GM12801 (cell line): ENCODE data around the gene RARB.

Source experiments
- TF ChIP-seq, protein P1 (sequence below): IDR thresholded peaks from one replicate; pipeline ENCODE4 v1.5.1; 2011; ENCODE audit warnings: control low read depth; ENCODE audit not compliant: insufficient read length; ENCODE audit errors: extremely low read depth

RARB gene

DNA sequence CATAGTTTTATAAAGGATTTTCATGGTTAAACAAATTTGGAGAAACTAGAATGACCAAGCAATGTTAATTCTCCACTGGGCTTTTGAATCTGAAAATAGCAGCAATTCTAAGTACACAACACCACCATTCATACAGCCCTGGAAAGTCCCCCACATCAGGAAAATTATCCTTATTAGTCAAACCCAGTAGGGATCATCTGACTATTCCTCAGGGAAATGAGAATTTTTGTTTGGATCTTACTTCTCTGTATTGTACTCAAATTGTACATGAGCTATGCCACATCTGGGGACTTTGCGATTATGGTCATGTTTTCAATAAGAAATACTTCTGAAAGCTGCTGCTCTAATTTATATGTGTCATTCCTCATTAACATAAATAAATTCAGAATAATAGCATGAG, 46.0 kb downstream of the RARB start:
- TF ChIP-seq, protein P1, sequence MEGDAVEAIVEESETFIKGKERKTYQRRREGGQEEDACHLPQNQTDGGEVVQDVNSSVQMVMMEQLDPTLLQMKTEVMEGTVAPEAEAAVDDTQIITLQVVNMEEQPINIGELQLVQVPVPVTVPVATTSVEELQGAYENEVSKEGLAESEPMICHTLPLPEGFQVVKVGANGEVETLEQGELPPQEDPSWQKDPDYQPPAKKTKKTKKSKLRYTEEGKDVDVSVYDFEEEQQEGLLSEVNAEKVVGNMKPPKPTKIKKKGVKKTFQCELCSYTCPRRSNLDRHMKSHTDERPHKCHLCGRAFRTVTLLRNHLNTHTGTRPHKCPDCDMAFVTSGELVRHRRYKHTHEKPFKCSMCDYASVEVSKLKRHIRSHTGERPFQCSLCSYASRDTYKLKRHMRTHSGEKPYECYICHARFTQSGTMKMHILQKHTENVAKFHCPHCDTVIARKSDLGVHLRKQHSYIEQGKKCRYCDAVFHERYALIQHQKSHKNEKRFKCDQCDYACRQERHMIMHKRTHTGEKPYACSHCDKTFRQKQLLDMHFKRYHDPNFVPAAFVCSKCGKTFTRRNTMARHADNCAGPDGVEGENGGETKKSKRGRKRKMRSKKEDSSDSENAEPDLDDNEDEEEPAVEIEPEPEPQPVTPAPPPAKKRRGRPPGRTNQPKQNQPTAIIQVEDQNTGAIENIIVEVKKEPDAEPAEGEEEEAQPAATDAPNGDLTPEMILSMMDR = no peak

DNA sequence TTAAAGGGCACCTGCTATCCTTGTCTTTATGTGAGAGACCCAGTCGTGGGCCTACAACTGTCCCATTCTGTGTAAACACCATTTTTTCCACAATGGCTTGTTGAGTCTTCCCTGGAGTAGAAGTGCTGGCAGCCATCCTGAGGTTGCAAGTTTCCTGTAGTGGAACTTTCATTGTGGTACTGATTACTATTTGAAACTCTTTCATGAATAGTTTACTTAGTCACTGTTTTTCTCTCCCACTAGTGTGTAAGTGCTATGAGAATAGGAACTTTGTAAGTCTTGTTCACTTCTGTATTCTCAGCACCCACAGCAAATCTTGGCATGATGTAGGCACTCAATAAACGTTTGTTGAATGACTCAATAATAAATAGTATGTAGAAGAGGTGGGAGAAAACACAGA, 48.6 kb downstream of the RARB start:
- TF ChIP-seq, protein P1 = no peak

DNA sequence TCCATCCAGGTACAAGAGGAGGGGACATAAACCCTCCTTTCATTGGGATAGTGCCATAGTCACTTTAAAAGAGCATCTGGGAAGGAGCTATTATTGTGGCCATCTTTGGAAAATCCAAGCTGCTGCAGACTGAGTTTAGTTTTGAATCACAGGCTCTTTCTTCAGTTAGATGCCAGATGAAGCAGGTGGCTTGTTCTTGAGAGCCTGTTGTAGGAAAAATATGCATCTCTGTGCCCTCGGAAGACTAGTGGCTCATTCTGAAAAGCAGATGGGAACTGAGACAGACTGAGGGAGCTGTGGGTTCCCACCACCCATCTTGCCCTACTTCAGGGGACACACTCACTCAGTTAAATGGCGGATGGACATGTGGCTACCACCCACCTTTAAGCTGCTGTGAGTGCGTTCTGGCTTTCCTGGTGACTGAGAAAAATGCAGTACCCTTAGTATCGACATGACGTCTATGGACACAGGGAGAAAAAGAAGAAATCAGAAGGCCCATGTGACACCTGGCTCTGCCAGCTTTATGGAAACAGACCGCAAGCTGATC, 50.2 kb downstream of the RARB start:
- TF ChIP-seq, protein P1 = no peak

DNA sequence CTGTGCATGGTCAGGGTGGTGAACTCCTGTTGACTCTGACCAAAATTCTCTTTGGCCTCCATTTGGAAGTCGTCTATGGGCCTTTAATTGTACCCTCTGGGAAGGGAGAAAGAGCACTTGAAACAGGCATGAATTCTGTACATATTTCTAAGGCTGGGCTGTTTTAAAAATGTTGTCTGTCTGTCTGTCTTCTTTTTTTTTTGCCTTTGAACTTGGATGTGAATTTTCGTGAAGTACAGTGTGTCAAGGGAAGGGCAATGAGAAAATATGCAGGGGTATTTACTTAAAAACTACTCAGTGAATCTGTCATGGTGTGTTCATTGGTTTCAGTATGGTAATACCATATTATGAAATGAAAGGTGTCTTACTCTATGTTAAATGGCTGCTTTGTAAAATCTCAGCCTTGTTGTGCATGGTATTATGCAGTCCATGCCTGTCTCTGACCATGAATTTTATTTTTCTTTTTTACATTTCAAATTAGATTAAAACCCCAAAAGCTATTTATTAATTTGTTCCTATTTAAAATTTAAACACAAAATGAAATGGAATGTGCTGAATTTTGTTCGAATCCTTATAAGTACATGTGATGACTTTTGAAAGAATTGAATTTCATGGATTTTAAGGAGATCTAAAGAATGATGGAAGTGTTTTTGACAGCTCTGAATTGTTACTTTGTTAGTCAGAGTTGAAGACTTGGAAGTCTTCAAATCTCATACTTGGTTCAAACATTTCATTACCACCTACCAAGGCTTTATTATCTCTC, 51.1 kb downstream of the RARB start:
- TF ChIP-seq, protein P1 = no peak

DNA sequence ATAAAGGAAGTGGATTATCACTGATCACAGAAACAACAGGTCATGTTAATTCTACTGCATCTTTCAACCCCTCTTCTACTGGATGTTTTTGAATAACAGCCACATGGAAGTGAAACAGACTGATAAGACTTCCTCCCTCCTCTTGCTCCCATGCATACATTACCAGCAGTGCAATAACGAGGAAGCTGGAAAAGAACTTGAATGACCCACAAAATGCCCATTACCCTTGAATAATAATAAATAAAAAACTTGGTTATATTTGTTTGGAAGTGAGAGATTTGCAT, 51.6 kb downstream of the RARB start:
- TF ChIP-seq, protein P1 = no peak

DNA sequence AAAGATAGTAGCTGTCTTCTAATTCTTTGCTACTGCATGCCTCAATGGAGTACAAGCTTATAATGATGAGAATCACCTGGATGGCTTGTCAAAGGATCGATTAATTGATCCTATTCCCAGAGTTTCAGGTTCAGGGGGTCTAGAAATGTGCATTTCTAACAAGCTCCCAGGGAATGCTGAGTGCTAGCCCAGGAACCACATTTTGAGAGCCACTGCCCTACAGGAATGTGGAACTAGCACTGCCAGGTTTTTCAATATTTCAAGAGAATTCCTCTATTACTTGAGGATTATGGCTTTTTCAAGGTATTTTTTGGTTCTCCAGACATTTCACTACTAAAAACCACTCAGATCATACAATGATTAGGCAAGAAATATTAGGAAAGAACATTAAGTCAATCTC, 52.7 kb downstream of the RARB start:
- TF ChIP-seq, protein P1 = no peak

DNA sequence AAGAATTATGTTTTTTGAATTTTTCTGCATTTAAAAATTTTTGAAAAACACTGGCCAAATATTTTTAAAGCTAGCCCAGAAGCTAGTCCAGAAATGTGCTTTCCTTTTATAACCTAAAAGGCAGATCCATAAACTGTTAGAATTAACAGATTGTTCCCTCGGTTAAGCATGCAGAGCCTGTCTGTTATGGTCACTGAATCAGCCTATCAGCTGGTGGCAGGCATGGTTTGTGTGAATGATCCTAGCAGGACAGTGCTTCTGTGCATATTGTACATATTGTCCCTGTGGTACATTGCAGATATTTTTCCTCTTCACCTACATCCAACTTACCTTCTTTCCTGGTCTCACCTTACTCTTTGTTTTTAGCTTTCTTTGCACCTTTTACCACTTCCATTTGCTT, 53.3 kb downstream of the RARB start:
- TF ChIP-seq, protein P1 = no peak
